HFF-Myc (cell line): ENCODE measurements around the gene SLC13A2.

ENCODE experiments used
- DNase-seq: peaks from one replicate; pipeline ENCODE4 v3.0.0-alpha.2; 2011; ENCODE audit warnings: low read depth; ENCODE audit errors: extremely low read depth
- H3K4me3 ChIP-seq: replicated peaks from 2 replicates; pipeline ENCODE4 v1.5.1; 2011; ENCODE audit warnings: low read depth, mild to moderate bottlenecking, control low read depth, low read length
- TF ChIP-seq, protein P1 (sequence below): IDR thresholded peaks from 2 replicates; pipeline ENCODE4 v1.5.1; 2012; ENCODE audit warnings: mild to moderate bottlenecking, low read depth, low read length, control low read depth; ENCODE audit errors: missing control alignments

Gene SLC13A2

DNA sequence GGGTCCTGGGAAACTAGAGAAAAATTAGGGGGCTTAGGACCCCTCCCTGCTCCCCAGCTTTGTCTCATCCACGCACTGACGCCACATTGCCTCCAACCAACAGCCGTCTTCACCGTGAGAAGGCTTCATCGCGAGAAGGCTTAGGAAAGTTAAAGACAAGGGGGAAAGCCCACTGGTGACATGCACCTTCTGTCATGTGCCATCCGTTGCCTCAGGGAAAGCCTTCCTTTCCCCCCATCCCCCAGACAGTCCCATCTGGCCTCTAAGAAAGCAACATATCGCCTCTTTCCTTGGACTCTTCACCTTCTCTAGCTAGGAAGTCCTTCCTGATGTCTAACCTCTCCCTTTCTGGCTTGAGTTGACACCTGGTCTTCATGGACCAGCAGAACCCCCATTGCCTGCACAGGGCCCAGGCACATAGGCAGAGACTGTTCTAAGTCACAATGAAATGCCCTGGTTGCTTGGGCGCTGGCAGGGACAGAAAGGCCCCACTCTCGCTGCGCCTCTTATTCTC is 34.8 kb downstream of the SLC13A2 start:
- TF ChIP-seq, protein P1, sequence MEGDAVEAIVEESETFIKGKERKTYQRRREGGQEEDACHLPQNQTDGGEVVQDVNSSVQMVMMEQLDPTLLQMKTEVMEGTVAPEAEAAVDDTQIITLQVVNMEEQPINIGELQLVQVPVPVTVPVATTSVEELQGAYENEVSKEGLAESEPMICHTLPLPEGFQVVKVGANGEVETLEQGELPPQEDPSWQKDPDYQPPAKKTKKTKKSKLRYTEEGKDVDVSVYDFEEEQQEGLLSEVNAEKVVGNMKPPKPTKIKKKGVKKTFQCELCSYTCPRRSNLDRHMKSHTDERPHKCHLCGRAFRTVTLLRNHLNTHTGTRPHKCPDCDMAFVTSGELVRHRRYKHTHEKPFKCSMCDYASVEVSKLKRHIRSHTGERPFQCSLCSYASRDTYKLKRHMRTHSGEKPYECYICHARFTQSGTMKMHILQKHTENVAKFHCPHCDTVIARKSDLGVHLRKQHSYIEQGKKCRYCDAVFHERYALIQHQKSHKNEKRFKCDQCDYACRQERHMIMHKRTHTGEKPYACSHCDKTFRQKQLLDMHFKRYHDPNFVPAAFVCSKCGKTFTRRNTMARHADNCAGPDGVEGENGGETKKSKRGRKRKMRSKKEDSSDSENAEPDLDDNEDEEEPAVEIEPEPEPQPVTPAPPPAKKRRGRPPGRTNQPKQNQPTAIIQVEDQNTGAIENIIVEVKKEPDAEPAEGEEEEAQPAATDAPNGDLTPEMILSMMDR: no peak
- no peak overlapping the region for H3K4me3 ChIP-seq
- DNase-seq: no peak

DNA sequence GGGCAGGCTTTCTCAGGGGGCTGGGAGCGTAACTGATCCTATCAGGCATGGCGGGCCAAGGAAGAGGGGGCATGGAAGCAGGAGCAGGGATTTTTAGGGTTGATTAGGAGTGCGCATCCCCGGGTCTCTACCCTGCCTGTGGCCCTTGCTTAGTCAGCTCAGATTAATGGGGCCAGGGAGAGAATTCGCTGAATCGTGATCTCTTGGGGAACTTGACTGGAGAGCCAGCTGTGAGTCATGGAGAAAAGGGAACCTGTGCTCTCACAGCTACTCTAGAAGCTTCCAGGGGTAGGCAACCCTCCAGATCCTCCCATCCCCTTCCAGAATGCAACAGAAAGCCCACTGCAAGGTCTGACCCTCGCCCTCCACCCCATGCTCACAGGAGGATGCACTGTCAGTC is 36.3 kb downstream of the SLC13A2 start:
- no peak for DNase-seq
- no peak overlapping the region for H3K4me3 ChIP-seq
- TF ChIP-seq, protein P1: no peak

DNA sequence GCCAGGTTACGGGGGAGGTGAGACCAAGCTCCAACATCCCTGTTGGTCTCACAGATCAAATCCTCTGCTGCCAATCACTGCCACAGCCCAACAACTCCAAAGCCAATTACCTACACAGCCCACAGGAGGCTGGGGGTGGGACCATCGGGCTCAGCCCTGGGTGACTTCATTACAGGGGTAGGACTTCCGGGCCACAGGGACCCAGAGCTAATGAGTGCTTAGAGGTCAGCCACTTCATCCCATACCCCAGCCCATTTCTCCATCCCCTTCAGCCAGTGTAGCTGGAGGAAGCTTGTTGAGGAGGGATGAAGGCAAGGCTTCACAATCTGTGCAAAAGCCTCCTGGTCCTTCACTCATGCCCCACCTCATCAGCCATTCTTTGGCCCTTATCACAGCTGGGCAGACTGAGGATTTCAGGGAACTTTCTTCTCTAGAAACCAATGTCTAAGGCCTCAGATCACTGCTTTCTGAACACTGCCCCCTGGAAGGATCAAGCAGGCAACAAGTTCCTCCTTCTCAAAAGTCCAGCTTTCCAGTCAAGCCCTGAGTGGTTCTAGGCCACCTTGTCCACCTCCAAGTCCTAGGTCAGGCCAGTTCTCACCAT is 38.5 kb downstream of the SLC13A2 start:
- H3K4me3 ChIP-seq: no peak overlapping the region
- TF ChIP-seq, protein P1: no peak
- no peak for DNase-seq

DNA sequence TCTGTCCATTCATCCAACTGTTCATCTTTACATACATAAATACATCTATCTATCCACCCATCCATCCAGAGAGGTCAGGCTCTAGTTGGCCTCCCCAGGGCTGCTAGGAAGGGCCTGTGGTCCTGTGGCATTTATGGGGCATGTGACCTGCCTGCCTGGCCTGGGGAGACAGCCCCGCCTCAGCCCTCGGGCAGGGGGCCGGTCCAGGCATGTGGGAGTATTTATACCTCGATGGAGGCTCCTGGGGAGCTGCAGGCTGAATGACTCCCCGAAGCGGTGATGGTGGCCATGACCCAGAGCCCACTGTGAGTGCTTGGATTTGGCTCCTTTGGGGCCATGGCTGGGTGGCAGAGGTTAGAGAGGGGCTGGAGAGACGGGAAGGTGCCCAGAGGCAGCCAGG is 40.0 kb downstream of the SLC13A2 start:
- DNase-seq: no peak
- H3K4me3 ChIP-seq: no peak overlapping the region
- TF ChIP-seq, protein P1: no peak

DNA sequence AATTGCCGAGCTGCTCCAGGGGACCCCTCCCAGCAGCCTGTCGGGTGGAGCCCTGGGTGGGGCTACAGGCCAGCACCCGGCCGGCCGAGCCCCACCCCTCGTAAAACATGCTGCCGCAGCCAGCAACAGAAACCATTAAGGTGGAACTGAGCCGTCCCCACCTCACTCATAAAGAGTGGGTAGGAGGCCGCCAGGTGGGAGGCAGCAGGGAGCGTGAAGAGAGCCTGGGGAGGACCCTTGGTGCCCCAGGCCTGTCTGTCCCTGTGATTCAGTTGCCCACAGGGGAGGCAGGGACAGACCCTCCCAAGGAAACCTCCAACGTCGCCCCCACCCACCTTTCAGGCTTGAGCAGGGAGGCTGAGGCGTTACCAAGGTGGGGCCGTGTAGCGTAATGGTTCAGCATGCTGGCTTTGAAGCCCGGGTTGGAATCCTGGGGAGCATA is 41.1 kb downstream of the SLC13A2 start:
- TF ChIP-seq, protein P1: no peak
- H3K4me3 ChIP-seq: no peak overlapping the region

DNA sequence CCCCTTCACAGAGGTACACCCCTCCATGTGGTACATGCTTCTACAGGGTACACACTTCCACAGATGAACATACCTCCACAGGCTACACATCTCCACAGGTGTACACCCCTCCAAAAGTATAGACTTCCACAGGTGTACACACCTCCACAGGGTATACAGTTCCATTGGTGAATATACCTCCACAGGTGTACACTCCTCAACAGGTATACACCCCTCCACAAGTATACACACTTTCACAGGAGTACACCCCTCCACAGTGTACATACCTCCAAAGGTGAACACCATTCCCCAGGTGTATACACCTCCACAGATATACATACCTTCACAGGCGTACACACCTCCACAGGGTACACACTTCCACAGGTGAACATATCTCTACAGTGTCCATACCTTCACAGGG is 42.1 kb downstream of the SLC13A2 start:
- TF ChIP-seq, protein P1: no peak
- H3K4me3 ChIP-seq: no peak overlapping the region
- DNase-seq: no peak

More for the DNA sequence above, 41.1 kb downstream of the SLC13A2 start:
- no peak for DNase-seq

DNA sequence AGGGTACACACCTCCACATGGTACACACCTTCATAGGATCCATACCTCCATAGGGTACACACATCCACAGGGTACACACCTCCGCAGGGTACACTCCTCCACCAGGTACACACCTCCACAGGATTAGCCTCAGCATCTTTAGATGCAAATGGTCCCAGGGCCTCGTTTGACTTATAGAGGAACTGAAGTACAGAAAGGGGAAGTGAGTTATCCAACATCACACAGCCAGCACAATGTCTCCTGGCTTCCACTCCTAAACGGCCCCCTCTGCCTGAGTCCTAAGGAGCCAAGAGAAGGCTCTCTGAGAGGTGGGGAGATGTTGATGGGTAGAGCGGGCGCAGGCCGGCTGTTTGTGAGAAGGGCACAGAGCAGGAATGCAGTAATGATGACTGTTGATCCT is 44.7 kb downstream of the SLC13A2 start:
- DNase-seq: no peak
- TF ChIP-seq, protein P1: no peak
- no peak overlapping the region for H3K4me3 ChIP-seq
